Stimulated activated CD4-positive, alpha-beta T cell treated with anti-CD3 and anti-CD28 coated beads, Interleukin-15, amount 100 ng/mL, for 1 hour (primary cell): ENCODE results near the gene FZD10.

ENCODE experiments used
- DNase-seq, 2 donors: peaks; one replicate each; pipeline ENCODE4 v3.0.0-alpha.2; 2020; ENCODE audit warnings: low read depth in 1 of 2, low spot score in 1 of 2

FZD10 gene

DNA sequence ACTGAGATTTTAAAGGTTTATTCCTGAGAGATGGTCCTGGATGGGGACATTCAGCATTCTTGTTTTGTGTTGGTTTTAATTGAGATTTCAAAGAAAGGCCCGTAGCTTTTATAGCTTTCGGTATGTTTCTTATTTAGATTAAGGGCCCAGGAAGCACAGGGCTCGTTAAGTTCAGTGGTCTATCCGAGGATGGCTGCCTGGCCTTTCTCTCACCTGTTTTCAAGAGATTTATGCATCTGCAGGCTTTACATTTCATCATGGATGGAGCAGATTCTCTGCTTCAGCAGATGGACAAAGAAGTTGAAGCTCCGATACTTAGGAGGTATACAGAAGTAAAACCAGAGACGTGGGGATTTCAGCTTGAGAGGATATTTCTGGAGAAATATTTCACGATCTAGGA, 16.0 kb downstream of the FZD10 start:
- no peak for DNase-seq

DNA sequence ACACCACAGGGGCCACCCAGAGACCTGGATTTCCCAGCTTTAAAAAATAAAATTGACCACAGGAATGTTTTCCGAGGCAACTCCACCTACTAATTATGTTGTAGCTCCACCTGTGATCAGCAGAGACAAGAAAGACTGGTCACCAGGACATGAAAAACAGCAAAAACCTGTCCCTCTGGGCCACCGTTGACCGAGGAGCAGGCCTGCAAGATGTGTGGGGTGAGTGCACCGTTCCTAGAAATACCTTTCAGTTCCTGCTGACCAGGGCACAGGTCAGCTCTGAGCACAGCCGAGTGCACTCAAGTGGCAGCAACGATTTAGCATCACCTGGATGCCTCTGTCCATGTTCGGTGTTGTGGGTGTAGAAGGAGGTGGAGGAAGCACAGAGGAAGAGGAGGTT, 16.9 kb downstream of the FZD10 start:
- DNase-seq, result no peak

DNA sequence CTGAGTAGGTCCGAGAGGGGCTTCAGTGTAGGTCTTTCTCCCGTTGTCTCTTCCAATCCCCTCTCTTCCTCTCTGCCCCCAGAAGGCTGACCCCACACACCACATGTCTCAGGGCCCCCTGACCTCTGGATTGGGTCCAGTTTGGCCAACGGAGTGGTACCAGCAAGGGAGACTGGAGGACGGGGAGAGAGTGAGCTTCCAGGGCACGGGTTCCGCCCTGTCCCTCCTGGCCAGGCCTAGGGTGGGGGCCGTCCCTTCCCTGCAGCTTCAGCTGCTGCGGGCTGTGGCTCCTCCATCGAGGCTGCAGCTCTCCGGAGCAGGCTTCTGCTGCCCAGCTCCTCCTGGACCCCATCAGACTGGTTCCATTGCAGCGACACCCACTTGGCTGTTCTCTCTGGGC, 17.4 kb downstream of the FZD10 start:
- DNase-seq, result no peak

DNA sequence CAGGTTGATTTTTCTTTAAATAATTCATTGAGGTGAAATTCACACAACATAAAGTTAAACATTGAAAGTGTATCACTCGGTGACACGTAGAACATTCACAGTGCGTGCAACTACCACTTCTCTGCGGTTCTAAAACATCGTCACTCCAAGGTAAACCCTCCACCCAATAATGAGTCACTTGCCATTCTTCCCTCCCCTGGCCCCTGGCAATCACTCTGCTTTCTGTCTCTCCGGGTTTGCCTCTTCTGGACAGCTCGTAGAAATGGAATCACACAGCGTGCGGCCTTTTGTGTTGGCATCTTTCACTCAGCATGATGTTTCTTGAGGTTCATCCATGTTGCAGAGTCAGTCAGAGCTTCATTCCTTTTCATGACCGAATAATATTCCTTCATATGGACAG, 18.9 kb downstream of the FZD10 start:
- DNase-seq, result no peak

DNA sequence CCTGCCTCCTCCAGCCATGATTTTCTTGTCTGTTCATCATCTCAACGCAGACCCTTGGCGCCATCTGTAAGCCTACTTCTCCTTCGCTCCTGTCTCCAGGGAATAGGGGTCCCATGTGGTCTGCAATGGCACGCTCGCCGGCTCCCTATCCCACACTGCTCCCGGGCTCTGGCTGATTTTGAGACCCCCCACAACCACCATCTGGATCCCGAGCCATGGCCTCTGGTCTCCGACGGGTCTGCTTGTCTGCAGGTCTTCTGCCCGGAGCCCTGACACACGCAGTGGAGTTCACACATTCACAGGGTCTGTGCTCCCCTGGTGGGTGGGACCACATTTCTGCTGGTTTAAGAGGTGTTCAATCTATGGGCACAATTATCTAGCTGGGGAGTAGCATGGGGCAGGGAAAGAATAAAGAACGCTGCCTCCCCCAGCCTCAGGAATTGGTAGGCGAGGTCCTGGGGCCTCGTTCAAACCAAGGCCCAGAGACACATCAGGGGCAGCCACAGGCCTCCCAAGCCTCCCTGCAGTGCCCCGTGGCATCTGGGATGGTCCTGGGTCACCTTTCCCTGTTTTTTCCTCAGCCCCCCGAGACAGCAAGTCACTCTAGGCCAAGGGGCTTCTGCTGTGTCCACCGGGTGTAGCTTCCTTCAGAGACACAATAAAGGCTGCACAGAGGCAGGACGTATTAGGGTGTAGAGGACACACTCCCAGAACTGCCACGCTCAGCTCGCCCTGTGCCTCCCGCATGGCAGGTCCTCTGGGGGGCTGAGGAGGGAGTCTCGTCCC, 21.5 kb downstream of the FZD10 start:
- no peak for DNase-seq

DNA sequence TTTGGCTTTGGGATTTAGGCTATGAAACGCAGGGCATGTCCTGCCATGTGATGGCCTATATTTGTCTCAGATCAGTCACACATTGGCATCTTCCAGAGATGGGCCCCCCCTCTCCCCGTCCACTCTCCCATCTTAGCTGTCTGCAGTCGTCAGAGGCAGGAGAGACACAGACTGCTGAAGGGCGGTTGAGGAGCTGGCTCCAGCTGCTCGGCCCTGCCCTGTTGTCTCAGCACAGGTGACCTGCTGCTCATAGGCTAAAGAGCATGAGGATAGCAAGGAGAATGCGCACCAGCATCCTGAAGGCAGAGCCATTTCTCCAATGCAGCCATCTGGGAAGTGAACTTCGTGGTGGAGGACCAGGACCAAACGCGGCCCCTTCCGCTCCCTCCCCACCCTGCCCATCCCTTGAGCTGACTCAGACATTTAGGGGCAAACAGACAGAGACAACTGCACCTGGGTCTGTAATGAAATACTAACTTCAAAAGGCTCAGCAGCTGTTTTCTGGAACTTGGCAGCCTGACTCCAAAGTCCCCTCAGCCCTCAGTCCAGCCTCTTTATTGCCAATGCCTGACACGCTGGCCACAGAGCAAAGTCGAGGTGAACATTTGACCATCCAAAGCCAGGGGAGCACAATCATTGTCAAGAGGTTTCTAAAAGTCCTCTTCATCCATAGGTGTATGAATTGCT, 22.3 kb downstream of the FZD10 start:
- DNase-seq, result no peak

DNA sequence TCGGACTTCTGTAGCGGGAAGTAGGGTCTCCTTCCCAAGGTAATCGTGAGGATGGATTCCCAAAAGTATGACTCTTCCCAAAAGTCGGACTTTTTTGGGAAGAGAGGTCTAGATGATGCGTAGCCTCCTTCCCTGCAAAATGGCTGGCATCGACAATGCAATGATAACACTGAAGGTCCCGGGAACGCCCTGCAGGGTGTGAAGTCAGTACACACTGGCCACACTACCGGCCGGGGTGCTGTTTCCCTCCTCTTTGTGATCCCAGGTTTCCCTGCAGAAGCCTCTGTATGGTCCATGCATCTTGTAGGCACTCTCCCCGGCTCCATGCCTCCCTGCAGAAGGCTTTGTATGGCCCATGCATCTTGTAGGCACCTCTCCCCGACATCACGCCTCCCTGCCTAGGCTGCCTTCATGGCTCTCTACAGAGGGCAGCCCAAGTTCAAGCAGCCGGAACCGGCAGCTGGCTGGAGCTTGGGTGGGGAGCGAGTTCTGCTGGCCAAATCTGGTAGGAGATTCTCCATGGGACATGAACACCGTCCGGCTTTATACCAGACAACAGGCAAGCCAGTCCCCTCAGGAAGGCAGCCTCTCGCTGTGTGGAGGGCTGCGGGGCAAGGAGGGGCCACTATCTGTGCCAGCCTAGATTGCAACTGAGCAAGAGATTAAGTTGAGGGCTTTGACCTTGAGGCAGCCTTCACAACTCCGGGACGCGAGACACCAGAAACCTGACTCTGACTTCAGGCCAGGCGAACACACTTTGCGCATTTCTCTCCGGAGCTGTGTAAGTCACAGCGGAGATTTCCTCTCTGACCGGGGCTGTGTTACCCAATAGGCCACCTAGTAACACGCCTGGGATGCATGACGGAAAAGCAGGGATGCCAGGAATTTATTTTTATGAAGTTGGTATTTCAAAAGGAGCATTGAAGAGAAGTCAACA, 23.5 kb downstream of the FZD10 start:
- no peak for DNase-seq

DNA sequence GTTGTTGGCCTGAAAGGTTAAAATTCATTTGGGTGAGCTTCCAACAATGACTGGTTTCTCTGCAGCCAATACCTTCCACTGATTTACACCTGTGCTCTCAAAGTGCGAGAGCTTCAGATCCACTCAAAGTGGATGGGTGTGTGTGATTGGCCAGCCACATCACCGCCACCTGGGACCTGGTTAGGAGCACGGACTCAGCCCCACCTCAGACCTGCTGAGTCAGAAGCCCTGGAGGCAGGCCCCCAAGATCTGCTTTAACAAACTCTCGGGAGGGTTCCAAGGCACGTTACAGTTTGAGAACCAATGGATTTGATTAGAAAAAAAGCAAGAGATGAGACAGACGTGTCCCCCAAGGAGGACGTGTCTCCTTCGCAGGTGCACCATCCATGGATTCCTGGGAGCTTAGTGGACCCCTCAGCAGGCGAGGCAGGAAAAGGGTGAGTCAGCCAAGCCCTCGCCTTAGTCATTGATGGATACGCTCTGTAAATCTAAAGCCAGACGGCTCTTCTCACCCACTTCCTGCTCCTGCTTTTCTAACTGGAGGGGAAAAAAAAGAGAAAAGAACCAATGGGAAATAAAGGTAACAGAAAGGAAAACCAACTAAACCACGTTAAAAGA, 24.5 kb downstream of the FZD10 start:
- no peak for DNase-seq

DNA sequence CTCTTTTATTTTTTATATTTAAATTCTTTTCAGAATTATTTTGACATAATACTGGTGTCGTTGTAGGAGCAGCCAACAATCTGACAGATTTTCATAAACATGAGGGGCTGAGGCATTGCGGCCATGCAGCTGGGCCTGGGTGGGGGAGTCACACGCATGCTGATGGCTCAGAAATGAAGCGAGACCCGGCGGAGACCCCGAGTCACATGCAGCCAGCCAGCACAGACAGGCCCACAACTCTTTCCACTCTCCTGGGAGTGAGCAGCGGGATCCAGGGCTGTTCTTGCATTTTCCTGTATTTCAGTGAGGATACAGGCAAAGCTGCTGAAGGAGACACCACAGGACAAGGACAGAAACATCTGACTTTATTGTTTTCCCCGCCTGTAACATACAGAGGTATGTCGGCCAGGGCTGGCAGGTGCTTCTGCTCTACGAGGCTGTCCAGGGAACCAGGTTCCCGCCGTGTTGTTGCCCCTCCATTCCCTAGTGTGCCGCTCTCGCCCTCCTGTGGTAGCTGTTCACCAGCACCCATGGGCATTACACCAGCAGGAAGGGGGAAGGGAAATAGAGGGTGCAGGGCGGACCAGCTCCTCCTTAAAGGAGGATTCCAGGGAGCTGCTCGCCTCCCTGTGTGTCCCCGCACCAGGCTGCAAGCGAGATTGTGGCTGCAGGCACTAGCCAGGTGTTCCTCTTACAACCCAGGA, 30.5 kb downstream of the FZD10 start:
- DNase-seq, result no peak

DNA sequence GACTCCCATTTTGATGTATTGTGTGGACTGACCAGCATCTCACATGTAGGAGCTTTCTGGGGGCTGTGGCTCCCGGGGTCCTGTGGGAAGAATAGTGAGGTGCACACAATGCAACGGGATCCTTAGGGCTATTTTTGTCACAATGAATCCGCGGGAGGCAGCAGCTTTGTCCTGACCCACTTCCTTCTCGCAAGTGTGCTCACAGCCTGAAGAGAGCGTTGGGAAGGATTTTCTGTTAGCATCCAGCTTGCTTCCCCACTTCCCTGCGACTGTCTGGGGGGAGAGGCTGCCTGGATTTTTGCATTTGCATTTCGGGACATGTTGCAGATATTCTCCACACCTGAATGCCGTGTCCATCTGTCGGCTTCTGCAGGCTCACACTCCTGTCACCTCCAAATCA, 31.9 kb downstream of the FZD10 start:
- no peak for DNase-seq

DNA sequence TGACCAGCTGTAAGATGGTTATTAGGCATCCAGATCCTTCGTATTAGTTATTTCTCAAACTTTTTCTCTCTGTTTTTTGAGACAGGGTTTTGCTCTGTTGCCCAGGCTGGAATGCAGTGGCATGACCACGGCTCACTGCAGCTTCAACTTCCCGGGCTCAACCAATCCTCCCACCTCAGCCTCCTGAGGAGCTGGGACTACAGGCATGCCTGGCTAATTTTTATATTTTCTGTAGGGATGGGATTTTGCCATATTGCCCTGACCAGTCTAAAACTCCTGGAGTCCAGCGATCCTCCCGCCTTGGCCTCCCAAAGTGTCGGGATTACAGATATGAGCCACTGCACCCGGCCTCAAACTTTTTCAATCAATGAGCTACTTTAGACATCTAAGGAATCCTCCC, 33.1 kb downstream of the FZD10 start:
- DNase-seq, result no peak

DNA sequence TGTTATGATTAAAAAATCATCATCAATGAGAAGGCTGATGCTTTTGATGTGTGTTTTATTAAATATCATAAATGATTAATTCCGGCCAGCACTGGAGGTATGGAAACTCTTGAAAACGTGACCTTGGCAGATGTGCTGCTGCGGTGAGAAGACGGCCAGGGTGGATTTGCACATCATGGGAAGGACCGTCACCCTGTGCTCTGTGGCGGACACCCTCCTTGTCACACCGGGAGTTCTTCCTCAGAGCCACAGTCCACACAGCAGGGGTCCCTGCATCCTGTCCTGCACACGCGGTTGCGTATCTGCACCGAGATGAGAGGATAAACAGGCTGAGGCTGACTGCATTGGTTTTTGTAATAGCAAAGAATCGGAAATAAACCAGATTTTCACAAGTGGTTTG, 33.5 kb downstream of the FZD10 start:
- no peak for DNase-seq

DNA sequence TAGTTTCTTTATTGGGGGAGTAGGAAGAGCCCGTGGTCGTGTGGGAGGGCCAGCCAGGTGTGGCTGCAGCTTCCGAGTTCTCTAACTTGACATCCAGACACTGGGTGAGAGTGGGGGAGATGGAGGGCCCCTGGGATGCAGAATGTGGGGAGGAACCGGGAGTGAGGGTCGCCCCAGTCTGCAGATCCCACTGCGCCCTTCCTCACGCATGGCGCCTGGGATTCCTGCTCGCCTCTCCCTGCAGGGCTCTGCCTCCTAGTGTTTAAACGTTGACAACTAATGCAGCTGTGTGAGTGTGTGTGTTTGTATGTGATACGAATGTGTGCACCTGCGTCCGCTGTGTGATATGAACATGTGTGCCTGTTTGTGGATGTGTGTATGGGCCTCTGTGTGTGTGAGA, 34.6 kb downstream of the FZD10 start:
- DNase-seq, result no peak

DNA sequence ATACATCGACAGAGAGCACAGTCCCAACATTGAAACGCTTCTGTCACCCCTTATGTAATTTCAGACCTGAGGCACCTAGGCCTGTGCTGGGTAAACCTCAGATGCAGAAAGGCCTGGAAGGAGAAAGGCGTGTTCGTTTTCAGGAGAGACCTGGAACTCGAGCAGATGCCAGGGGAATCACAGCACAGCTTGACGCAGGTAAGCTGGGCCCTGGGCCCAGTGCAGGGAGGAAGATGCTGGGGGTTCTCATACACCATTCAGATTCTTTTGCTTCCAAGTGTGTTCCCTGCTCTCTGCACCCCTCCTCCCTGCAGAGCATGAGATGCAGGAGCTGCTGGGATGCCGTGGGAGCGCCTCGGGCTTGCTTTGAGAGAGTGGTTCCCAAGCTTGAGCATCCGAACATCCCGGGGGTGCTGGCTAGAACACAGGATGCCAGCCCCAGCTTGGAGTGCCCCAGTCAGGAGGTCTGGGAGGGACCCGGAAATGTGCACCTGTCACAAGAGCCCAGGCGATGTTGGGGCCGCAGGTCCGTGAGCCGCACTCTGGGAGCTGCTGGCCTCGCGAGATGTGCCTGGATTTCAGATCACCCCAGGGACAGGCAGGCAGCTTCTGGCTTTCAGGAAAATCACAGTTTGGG, 35.9 kb downstream of the FZD10 start:
- no peak for DNase-seq

DNA sequence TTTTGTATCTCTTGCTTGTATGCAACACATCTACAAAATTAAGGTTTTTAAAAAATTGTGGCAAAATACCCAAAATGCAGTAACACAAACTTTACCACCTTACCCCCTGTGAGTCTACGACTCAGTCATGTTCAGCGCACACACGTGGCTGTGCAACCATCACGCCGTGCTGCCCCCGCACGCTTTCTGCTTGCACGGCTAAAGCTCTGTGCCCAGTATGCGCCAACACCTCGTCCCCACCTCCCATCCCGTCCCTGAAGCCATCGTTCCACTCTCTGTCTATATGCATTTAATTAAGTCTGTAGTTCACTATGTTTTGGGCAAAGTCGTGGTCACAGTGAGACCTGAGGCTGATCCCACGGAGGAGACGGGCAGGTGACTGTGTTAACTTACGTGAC, 36.4 kb downstream of the FZD10 start:
- no peak for DNase-seq

DNA sequence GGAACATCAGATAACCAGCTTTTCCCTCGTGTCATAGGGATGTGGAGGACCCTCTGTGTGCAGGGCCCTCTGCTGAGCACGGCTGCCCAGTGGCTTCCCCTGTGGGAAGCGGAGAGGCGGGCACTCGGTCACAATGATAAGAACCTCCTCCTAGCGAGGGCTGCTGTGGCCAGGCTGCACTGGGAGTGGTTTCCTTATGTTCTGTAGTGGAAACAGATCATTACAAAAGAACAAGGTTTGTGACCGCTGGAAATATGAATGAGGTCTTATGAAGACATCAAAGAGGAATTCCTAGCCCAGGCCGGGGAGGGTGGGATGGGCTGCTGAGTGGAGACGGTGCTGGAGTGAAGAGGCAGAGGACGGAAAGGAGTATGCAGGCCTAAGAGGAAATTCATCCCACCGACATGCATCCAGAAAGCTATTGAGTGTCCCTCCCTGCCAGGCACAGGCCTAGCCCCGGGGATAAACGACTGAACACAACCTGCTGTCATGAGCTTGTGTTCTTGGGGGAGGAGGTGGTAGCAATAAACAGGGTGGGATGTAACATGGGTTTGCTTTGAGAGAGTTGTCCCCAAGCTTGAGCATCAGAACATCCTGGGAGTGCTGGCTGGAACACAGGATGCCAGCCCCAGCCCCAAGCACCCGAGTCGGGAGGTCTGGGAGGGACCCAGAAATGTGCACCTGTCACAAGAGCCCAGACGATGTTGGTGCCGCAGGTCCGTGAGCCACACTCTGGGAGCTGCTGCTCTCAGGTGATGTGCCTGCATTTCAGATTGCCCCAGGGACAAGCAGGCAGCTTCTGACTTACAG, 37.5 kb downstream of the FZD10 start:
- DNase-seq, result no peak

DNA sequence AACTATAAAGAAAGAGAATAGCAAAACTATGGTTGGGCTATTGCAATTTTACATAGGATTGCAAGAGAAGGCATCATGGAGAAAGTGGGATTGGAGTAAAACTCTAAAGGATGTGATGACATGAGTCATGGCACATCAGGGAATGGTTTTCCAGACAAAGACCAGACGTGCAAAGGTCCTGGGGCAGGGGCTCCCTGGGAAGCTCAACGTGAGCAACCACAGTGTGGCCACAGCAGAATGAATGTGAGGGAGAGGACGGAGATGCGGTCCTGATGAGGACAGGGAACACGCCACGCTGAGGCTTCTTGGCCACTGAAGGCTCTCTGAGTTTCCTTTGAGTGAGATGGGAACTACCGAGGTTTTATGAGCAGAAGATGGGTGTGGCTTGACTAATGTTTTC, 38.2 kb downstream of the FZD10 start:
- DNase-seq, result no peak

DNA sequence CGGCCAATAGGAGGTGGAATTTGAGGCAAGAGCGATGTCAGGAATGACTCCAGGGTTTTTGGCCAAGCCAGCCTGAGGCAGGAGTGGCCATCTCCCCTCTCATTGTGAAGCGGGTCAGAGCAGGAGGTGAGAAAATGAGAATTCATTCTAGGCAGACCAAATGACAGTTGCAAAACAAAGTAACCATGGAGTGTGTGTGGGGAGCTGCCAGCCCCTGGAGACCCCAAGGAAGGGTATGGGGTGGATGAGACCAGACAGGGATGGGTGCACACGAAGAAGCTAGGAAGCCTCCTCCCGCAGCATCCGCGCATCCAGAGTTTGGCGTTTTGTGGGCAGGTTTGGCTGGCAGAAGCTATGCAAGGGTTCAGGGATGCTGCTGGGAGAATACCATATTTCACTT, 38.8 kb downstream of the FZD10 start:
- DNase-seq, result no peak

DNA sequence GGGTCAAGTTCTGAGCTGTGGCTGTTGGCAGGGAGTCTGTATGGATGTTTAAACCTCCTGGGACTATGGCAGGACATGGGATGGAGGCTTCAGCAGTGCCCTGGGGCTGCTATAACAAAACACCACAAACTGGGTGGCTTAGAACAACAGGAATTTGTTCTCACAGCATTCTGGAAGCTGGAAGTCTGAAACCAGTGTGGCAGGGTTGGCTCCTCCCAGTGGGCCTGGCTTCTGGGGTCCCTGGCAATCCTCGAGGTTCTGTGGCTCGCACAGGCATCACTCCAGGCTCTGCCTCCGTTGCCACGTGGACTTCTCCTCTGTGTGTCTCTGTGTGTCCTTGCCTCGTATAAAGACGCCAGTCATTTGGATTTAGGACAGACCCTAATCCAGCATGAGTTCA, 39.9 kb downstream of the FZD10 start:
- no peak for DNase-seq

DNA sequence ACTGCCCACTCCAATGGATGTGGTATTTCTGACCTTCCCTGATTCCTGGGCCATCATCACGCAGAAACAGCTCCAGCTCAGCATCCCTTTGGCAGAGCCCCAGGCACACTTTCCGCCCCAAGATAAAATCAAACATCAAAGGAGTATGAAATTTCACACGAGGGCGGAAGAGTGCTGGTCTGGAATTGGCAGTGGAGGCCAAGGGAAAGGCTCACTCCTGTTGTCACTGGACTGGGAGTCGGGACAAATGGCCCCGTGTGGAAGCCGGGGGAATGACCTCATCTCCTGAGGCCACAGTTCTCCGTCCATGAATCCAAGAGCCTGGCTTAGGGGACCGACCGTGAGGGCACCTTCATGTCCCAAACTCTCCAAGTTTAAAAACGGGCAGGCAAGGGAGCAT, 40.9 kb downstream of the FZD10 start:
- DNase-seq, result no peak
